ENCODE results near the gene VMO1.

Gene VMO1

GRCh38 chr17:4816826-4817225 is 30.7 kb upstream of the VMO1 start:
- Histone ChIP-seq H3K9ac (ENCODE audit: low read length) (no peak overlapping the region), H2AFZ (ENCODE audit: low read length) (no peak overlapping the region), H3K4me1 (ENCODE audit: insufficient read depth, low read length, severe bottlenecking) (no peaks in the 10 kb centered on the region), H3K27me3 (ENCODE audit: insufficient read depth, low read length) (no peaks in the 10 kb centered on the region), H3K27ac (ENCODE audit: low read depth, low read length, poor library complexity, severe bottlenecking) (no peak overlapping the region), H3K9me3 (ENCODE audit: low read length) (no peaks in the 10 kb centered on the region), H3K4me2 (ENCODE audit: low read length) (no peak overlapping the region), H3K4me3 (ENCODE audit: low read depth, low read length, poor library complexity, severe bottlenecking) (no peak overlapping the region), H3K79me2 (ENCODE audit: insufficient read depth, low read length) (no peaks in the 10 kb centered on the region), H4K20me1 (ENCODE audit: insufficient read depth, low read length) (no peaks in the 10 kb centered on the region), H3K9me2 (ENCODE audit: low read depth, low read length) (no peaks in the 10 kb centered on the region), H3F3A (ENCODE audit: insufficient read depth, low read length) (no peaks in the 10 kb centered on the region), H3K36me3 (ENCODE audit: insufficient read depth, low read length) (no peaks in the 10 kb centered on the region; the same call in 1 of the 2 replicates)
- TF ChIP-seq CTCF (IDR thresholded peaks at IDR 0.05; ENCODE audit: low read length) (no peak), EZH2 (IDR thresholded peaks at IDR 0.05; ENCODE audit: borderline replicate concordance, low read length) (no peak)

- Histone ChIP-seq H3K27me3 (ENCODE audit: insufficient read depth, low read length) (no peaks in the 10 kb centered on the region), H3K4me1 (ENCODE audit: insufficient read depth, low read length, severe bottlenecking) (no peaks in the 10 kb centered on the region), H3K36me3 (ENCODE audit: insufficient read depth, low read length) (no peaks in the 10 kb centered on the region; the same call in 1 of the 2 replicates), H3K4me2 (ENCODE audit: low read length) (no peak overlapping the region), H3K4me3 (ENCODE audit: low read depth, low read length, poor library complexity, severe bottlenecking) (no peak overlapping the region), H3K27ac (ENCODE audit: low read depth, low read length, poor library complexity, severe bottlenecking) (no peak overlapping the region), H3K9ac (ENCODE audit: low read length) (no peak overlapping the region), H3F3A (ENCODE audit: insufficient read depth, low read length) (no peaks in the 10 kb centered on the region), H3K79me2 (ENCODE audit: insufficient read depth, low read length) (no peaks in the 10 kb centered on the region), H3K9me2 (ENCODE audit: low read depth, low read length) (no peaks in the 10 kb centered on the region), H3K9me3 (ENCODE audit: low read length) (no peaks in the 10 kb centered on the region), H2AFZ (ENCODE audit: low read length) (no peak overlapping the region), H4K20me1 (ENCODE audit: insufficient read depth, low read length) (no peaks in the 10 kb centered on the region)
- no peak for TF ChIP-seq CTCF (IDR thresholded peaks at IDR 0.05; ENCODE audit: low read length)
- no peak for TF ChIP-seq EZH2 (IDR thresholded peaks at IDR 0.05; ENCODE audit: borderline replicate concordance, low read length)
Observed at GRCh38 chr17:4815043-4815675, 29.0 kb upstream of the VMO1 start.

GRCh38 chr17:4812690-4813089 is 26.5 kb upstream of the VMO1 start:
- H3K36me3 ChIP-seq (ENCODE audit: insufficient read depth, low read length) = no peaks in the 10 kb centered on the region; the same call in 1 of the 2 replicates

More at GRCh38 chr17:4812690-4813089, 26.5 kb upstream of the VMO1 start:
- Histone ChIP-seq H2AFZ (ENCODE audit: low read length) (no peak overlapping the region), H3K79me2 (ENCODE audit: insufficient read depth, low read length) (no peaks in the 10 kb centered on the region), H3K27ac (ENCODE audit: low read depth, low read length, poor library complexity, severe bottlenecking) (no peak overlapping the region), H3K27me3 (ENCODE audit: insufficient read depth, low read length) (no peaks in the 10 kb centered on the region), H4K20me1 (ENCODE audit: insufficient read depth, low read length) (no peaks in the 10 kb centered on the region), H3K9me2 (ENCODE audit: low read depth, low read length) (no peaks in the 10 kb centered on the region), H3K9ac (ENCODE audit: low read length) (no peak overlapping the region), H3F3A (ENCODE audit: insufficient read depth, low read length) (no peaks in the 10 kb centered on the region), H3K4me2 (ENCODE audit: low read length) (no peak overlapping the region), H3K9me3 (ENCODE audit: low read length) (no peaks in the 10 kb centered on the region), H3K4me1 (ENCODE audit: insufficient read depth, low read length, severe bottlenecking) (peaks cover 6% of the 10 kb centered on the region), H3K4me3 (ENCODE audit: low read depth, low read length, poor library complexity, severe bottlenecking) (no peak overlapping the region)
- TF ChIP-seq EZH2 (IDR thresholded peaks at IDR 0.05; ENCODE audit: borderline replicate concordance, low read length) = no peak
- TF ChIP-seq CTCF (IDR thresholded peaks at IDR 0.05; ENCODE audit: low read length) = no peak

Measured in OCI-LY1 (cell line).